ENCODE data around the gene SNX14. TPM values are rescaled to one million over a fixed set of nuclear protein-coding genes. Genes with fewer than 3 reads are reported as not detected.

SNX14 gene
- total RNA-seq, 4 donors from 2014 or later, result 50.8 to 97.3 (median 76.9) TPM

DNA sequence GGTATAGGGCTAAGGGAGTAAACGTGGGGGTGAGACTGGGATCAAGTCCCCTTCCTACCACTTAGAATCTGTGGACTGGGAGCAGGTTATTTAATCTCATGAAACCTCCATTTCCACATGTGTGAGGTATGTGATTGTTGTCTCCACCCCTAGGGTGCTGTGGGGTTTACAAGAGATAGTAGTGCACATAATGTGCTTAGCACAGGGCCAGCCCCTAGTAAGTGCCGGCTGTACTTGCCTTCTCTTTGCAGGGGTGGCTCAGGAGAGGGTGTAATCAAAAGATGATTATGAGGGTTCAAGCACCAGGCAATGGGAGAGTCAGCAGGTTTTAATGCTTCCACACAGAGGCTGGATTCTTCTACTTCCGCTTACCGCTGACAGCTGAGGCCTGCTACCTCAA is 136.9 kb downstream of the SNX14 start:
- no peak for DNase-seq (ENCODE audit: low spot score in 2 of 2)
- Histone ChIP-seq H3K27me3 (no peaks in the 10 kb centered on the region), H3K27ac (peak overlapping the region in 2 of 4 donors; percentile 71 to 82), H3K4me1 (peaks cover 0 to 72% (median 21%) of the 10 kb centered on the region in 4 donors), H3K36me3 (no peaks in the 10 kb centered on the region), H3K9me3 (no peaks in the 10 kb centered on the region), H3K4me3 (no peak overlapping the region)
- TF ChIP-seq, protein P1, sequence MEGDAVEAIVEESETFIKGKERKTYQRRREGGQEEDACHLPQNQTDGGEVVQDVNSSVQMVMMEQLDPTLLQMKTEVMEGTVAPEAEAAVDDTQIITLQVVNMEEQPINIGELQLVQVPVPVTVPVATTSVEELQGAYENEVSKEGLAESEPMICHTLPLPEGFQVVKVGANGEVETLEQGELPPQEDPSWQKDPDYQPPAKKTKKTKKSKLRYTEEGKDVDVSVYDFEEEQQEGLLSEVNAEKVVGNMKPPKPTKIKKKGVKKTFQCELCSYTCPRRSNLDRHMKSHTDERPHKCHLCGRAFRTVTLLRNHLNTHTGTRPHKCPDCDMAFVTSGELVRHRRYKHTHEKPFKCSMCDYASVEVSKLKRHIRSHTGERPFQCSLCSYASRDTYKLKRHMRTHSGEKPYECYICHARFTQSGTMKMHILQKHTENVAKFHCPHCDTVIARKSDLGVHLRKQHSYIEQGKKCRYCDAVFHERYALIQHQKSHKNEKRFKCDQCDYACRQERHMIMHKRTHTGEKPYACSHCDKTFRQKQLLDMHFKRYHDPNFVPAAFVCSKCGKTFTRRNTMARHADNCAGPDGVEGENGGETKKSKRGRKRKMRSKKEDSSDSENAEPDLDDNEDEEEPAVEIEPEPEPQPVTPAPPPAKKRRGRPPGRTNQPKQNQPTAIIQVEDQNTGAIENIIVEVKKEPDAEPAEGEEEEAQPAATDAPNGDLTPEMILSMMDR (IDR thresholded peaks at IDR 0.05), result no peak
- TF ChIP-seq EP300 (IDR thresholded peaks at IDR 0.05) (no peak), POLR2A (IDR thresholded peaks at IDR 0.05) (no peak)
- WGBS, 2 donors, result 77% methylated on average over 4 of the region's 4 CpGs

Other genes starting within 250 kb of the SNX14 start
- gene NT5E, start 143.8 kb downstream of the SNX14 start, total RNA-seq, result 10 to 100 TPM; 23.1 to 32.2 (median 28.6) TPM
- gene SYNCRIP, start 49.0 kb upstream of the SNX14 start, total RNA-seq, result 10 to 100 TPM; 51.5 to 64.7 (median 53.2) TPM